ENCODE data around the gene CDC42BPB. TPM values are rescaled to one million over a fixed set of nuclear protein-coding genes. Genes with fewer than 3 reads are reported as not detected.

CDC42BPB gene
- total RNA-seq, 4 donors from 2014 or later, result 105 to 178 (median 107) TPM

- Histone ChIP-seq H3K4me3 (no peak overlapping the region), H3K9me3 (no peaks in the 10 kb centered on the region), H3K36me3 (peaks cover 6% of the 10 kb centered on the region), H3K27me3 (no peaks in the 10 kb centered on the region), H3K4me1 (peaks cover 35% of the 10 kb centered on the region), H3K27ac (no peak overlapping the region)
- no peak for TF ChIP-seq EP300 (IDR thresholded peaks at IDR 0.05)
- TF ChIP-seq CTCF (IDR thresholded peaks at IDR 0.05), result no peak
- TF ChIP-seq POLR2AphosphoS5 (IDR thresholded peaks at IDR 0.05), result no peak
- no peak for TF ChIP-seq POLR2A (IDR thresholded peaks at IDR 0.05)
- 19% methylated on average over 6 of the region's 9 CpGs for WGBS
- DNase-seq (ENCODE audit: low spot score in 2 of 2), result no peak
Observed at GRCh38 chr14:103016071-103016470, 41.3 kb downstream of the CDC42BPB start.

GRCh38 chr14:103015426-103015825, 41.9 kb downstream of the CDC42BPB start:
- no peak for DNase-seq (ENCODE audit: low spot score in 2 of 2)
- peaks cover 35% of the 10 kb centered on the region for H3K4me1 ChIP-seq
- WGBS, result 67% methylated on average over 5 of the region's 5 CpGs

GRCh38 chr14:103014466-103015228, 42.7 kb downstream of the CDC42BPB start:
- Histone ChIP-seq H3K4me1 (peaks cover 28% of the 10 kb centered on the region), H3K4me3 (no peak overlapping the region), H3K27me3 (no peaks in the 10 kb centered on the region), H3K9me3 (no peaks in the 10 kb centered on the region), H3K36me3 (peaks cover 19% of the 10 kb centered on the region), H3K27ac (no peak overlapping the region)
- no peak for DNase-seq (ENCODE audit: low spot score in 2 of 2)
- TF ChIP-seq CTCF (IDR thresholded peaks at IDR 0.05) (no peak), POLR2A (IDR thresholded peaks at IDR 0.05) (no peak), POLR2AphosphoS5 (IDR thresholded peaks at IDR 0.05) (no peak), EP300 (IDR thresholded peaks at IDR 0.05) (no peak)
- WGBS, result 47% methylated on average over 11 of the region's 11 CpGs

More at GRCh38 chr14:103015426-103015825, 41.9 kb downstream of the CDC42BPB start:
- TF ChIP-seq EP300 (IDR thresholded peaks at IDR 0.05) (no peak), POLR2AphosphoS5 (IDR thresholded peaks at IDR 0.05) (no peak), CTCF (IDR thresholded peaks at IDR 0.05) (no peak), POLR2A (IDR thresholded peaks at IDR 0.05) (no peak)
- Histone ChIP-seq H3K4me3 (no peak overlapping the region), H3K9me3 (no peaks in the 10 kb centered on the region), H3K27ac (no peak overlapping the region), H3K27me3 (no peaks in the 10 kb centered on the region), H3K36me3 (peaks cover 13% of the 10 kb centered on the region)

- Histone ChIP-seq H3K36me3 (peaks cover 34% of the 10 kb centered on the region), H3K9me3 (no peaks in the 10 kb centered on the region), H3K4me3 (no peak overlapping the region), H3K27me3 (no peaks in the 10 kb centered on the region), H3K4me1 (peaks cover 24% of the 10 kb centered on the region), H3K27ac (no peak overlapping the region)
- DNase-seq (ENCODE audit: low spot score in 2 of 2), result no peak
- 99% methylated on average over 12 of the region's 12 CpGs for WGBS
- TF ChIP-seq POLR2A (IDR thresholded peaks at IDR 0.05), result no peak
- no peak for TF ChIP-seq EP300 (IDR thresholded peaks at IDR 0.05)
- no peak for TF ChIP-seq CTCF (IDR thresholded peaks at IDR 0.05)
- TF ChIP-seq POLR2AphosphoS5 (IDR thresholded peaks at IDR 0.05), result no peak
Observed at GRCh38 chr14:103013028-103013427, 44.3 kb downstream of the CDC42BPB start.

GRCh38 chr14:103009559-103009958, 47.8 kb downstream of the CDC42BPB start:
- TF ChIP-seq CTCF (IDR thresholded peaks at IDR 0.05) (no peak), POLR2AphosphoS5 (IDR thresholded peaks at IDR 0.05) (no peak), POLR2A (IDR thresholded peaks at IDR 0.05) (no peak), EP300 (IDR thresholded peaks at IDR 0.05) (no peak)
- Histone ChIP-seq H3K27ac (no peak overlapping the region), H3K9me3 (no peaks in the 10 kb centered on the region), H3K36me3 (peaks cover 47% of the 10 kb centered on the region), H3K27me3 (no peaks in the 10 kb centered on the region), H3K4me3 (no peak overlapping the region), H3K4me1 (peaks cover 1% of the 10 kb centered on the region)
- WGBS, result 85% methylated on average over 2 of the region's 2 CpGs
- DNase-seq (ENCODE audit: low spot score in 2 of 2), result no peak

Data from suprapubic skin (tissue), 4 donors.